ENCODE results near the gene RAB12. TPM values are rescaled to one million over a fixed set of nuclear protein-coding genes. Genes with fewer than 3 reads are reported as not detected.
A peak's percentile ranks its signal among the peaks of the same experiment; 100 is the strongest.

RAB12 gene
- total RNA-seq, 1 experiment from 2014 or later, result 32.7 TPM

DNA sequence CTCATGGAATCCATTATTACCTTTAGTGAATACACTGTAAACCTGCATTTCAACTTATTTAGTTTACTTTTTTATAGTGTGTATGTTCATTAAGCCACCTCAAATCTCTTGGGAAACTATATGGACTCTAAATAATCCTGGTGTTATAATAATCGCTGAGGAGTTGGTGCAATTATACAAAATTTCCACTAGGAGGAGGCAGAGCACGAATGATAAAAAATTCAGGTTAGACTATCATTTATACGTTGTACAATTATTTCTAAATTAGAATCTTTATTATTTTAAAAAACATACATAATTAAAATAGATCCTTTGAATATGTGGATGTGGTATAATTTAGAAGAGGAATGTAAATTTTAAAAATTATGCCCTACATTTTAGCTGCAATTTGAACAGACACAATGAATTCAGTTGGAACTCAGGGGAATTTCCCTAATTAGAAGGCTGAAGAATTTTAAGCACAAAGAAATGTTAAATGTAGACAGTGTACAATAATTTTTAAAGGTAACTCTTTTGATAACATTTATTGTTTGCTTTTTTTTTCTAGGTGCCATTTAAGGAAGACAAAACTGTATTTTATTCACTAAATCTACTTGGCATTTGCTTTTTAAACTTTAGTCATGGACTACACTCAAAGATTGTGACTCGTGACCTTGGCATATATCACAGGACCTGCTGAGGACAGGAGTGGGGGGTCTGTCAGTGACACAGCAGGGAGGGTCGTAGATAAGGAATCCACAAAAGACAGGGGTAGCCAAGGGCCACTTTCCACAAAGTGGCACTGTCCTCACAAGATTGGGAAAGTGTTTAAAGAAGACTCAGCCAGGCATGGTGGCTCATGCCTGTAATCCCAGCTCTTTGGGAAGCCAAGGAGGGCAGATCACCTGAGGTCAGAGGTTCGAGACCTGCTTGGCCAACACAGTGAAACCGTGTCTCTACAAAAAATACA, 45.5 kb downstream of the RAB12 start:
- RAD21 ChIA-PET (ENCODE audit: low non-redundant PET in 1 of 2, low total read pairs in 2 of 2, uncharacterized antibody in 2 of 2, unreplicated experiment in 2 of 2), result interaction anchor here (0.7 to 1.5 kb wide), 3 partner anchors 324 to 333 kb away, joined by 3 read pairs; no protein-coding TSS in a partner anchor
- POLR2A ChIA-PET, result interaction anchor here (0.6 kb wide), 1 partner anchor 461 kb away, joined by 3 read pairs; no protein-coding TSS in a partner anchor
- no peak for DNase-seq (ENCODE audit: low read depth, low spot score)

More for the DNA sequence above, 45.5 kb downstream of the RAB12 start:
- no peaks in the 10 kb centered on the region for H3K9me2 ChIP-seq (ENCODE audit: insufficient read depth)
- H3K79me2 ChIP-seq (ENCODE audit: insufficient read depth, low read length), result no peaks in the 10 kb centered on the region
- peak; percentile 27; the same call in 1 of the 2 replicates for ATAC-seq
- CTCF ChIA-PET, result interaction anchor here (0.7 to 3.5 kb wide), 5 partner anchors 10 to 337 kb away, joined by 3 to 38 read pairs (median 4); no protein-coding TSS in a partner anchor
- H3K27ac ChIP-seq (ENCODE audit: low read depth, low read length), result no peak overlapping the region
- no peaks in the 10 kb centered on the region for H4K20me1 ChIP-seq (ENCODE audit: insufficient read depth)
- no peak overlapping the region for H3K4me2 ChIP-seq (ENCODE audit: low read length)
- H3K9me3 ChIP-seq (ENCODE audit: control insufficient read depth in 1 of 2, insufficient read depth in 1 of 2, low read depth in 1 of 2, low read length in 2 of 2), result no peaks in the 10 kb centered on the region
- H3K27me3 ChIP-seq (ENCODE audit: insufficient read depth, low read length), result peaks cover 3% of the 10 kb centered on the region; the same call in 1 of the 2 replicates
- no peak overlapping the region for H3K4me3 ChIP-seq (replicated peaks in 1 of 2; ENCODE audit: low read depth in 1 of 2, low read length in 2 of 2)
- H3K36me3 ChIP-seq (ENCODE audit: control insufficient read depth in 1 of 2, insufficient read depth in 2 of 2, low read length in 2 of 2), result no peaks in the 10 kb centered on the region
- TF ChIP-seq RAD21 (IDR thresholded peaks at IDR 0.05; ENCODE audit: low read depth), result peak; percentile 87
- TF ChIP-seq YY1 (IDR thresholded peaks at IDR 0.05; ENCODE audit: extremely low read depth, insufficient replicate concordance, low read depth, low read length), result no peak
- TF ChIP-seq, protein P1, sequence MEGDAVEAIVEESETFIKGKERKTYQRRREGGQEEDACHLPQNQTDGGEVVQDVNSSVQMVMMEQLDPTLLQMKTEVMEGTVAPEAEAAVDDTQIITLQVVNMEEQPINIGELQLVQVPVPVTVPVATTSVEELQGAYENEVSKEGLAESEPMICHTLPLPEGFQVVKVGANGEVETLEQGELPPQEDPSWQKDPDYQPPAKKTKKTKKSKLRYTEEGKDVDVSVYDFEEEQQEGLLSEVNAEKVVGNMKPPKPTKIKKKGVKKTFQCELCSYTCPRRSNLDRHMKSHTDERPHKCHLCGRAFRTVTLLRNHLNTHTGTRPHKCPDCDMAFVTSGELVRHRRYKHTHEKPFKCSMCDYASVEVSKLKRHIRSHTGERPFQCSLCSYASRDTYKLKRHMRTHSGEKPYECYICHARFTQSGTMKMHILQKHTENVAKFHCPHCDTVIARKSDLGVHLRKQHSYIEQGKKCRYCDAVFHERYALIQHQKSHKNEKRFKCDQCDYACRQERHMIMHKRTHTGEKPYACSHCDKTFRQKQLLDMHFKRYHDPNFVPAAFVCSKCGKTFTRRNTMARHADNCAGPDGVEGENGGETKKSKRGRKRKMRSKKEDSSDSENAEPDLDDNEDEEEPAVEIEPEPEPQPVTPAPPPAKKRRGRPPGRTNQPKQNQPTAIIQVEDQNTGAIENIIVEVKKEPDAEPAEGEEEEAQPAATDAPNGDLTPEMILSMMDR (IDR thresholded peaks at IDR 0.05 in 2 of 3, conservative IDR thresholded peaks at IDR 0.05 in 1 of 3; ENCODE audit: borderline replicate concordance in 1 of 3, insufficient read depth in 1 of 3, low read depth in 2 of 3, low read length in 2 of 3), result peak; percentile 58 to 78 (median 61)
- peak overlapping the region; percentile 58 for H2AFZ ChIP-seq (ENCODE audit: low read depth, low read length, poor library complexity, severe bottlenecking)
- peaks cover 0 to 12% of the 10 kb centered on the region in 2 experiments; a peak in 2 of 4 replicates for H3K4me1 ChIP-seq (ENCODE audit: control insufficient read depth in 1 of 2, insufficient read depth in 2 of 2, low read length in 2 of 2)
- intact Hi-C loops (cut with micrococcal nuclease), result loop anchor here (1.0 to 10.0 kb wide), 3 partner anchors 328 to 493 kb away; no protein-coding TSS in a partner anchor
- no peak overlapping the region for H3K9ac ChIP-seq (ENCODE audit: low read length)
- BruUV-seq (replicated peaks), result no TSS peak
